ENCODE results near the gene BBS2. TPM values are rescaled to one million over a fixed set of nuclear protein-coding genes. Genes with fewer than 3 reads are reported as not detected.

The BBS2 gene
- total RNA-seq, 3 donors from 2014 or later (not counting 1 experiment from before 2014, with no cell fraction given) = 36.8 to 40.3 (median 38.2) TPM

GRCh38 chr16:56513091-56513490 is 6.7 kb downstream of the BBS2 start:
- peak overlapping the region in 1 of 2 donors; percentile 37 for H3K27ac Mint-ChIP-seq
- TF ChIP-seq CTCF (IDR thresholded peaks at IDR 0.05) = no peak
- peaks cover 32% of the 10 kb centered on the region for H3K36me3 ChIP-seq (ENCODE audit: control insufficient read depth, insufficient read depth, low read length)

GRCh38 chr16:56512025-56512424 is 7.8 kb downstream of the BBS2 start:
- Histone ChIP-seq H3K27me3 (ENCODE audit: control insufficient read depth, insufficient read depth, low read length) (no peaks in the 10 kb centered on the region), H3K27ac (ENCODE audit: low read length) (no peak overlapping the region), H3K4me1 (ENCODE audit: control insufficient read depth, insufficient read depth, low read length) (no peaks in the 10 kb centered on the region), H3K9me3 (ENCODE audit: control insufficient read depth, insufficient read depth, low read length) (no peaks in the 10 kb centered on the region), H3K36me3 (ENCODE audit: control insufficient read depth, insufficient read depth, low read length) (peaks cover 39% of the 10 kb centered on the region), H3K4me3 (ENCODE audit: low read length) (no peak overlapping the region)
- DNase-seq (no peak), ATAC-seq (no peak)
- no peak for TF ChIP-seq CTCF (IDR thresholded peaks at IDR 0.05)
- Mint-ChIP-seq H3K4me3 (no peak overlapping the region), H3K27ac (no peak overlapping the region), H3K36me3 (peaks cover 7% of the 10 kb centered on the region), H3K9me3 (no peaks in the 10 kb centered on the region), H3K4me1 (peaks cover 9 to 11% of the 10 kb centered on the region in 2 donors), H3K27me3 (ENCODE audit: low read depth in 2 of 2) (no peaks in the 10 kb centered on the region)
- intact Hi-C loops (cut with micrococcal nuclease) = no loop called here
- 93% methylated on average over 1 of the region's 1 CpG for WGBS (ENCODE audit: insufficient coverage)

More at GRCh38 chr16:56513091-56513490, 6.7 kb downstream of the BBS2 start:
- H3K4me1 Mint-ChIP-seq = peaks cover 9 to 17% of the 10 kb centered on the region in 2 donors
- no peak overlapping the region for H3K4me3 ChIP-seq (ENCODE audit: low read length)
- no CpG with 5 or more reads among the region's 2 CpGs for WGBS (ENCODE audit: insufficient coverage)
- intact Hi-C loops (cut with micrococcal nuclease) = no loop called here
- DNase-seq = no peak
- no peaks in the 10 kb centered on the region for H3K9me3 ChIP-seq (ENCODE audit: control insufficient read depth, insufficient read depth, low read length)
- no peaks in the 10 kb centered on the region for H3K27me3 ChIP-seq (ENCODE audit: control insufficient read depth, insufficient read depth, low read length)
- peaks cover 3% of the 10 kb centered on the region for H3K36me3 Mint-ChIP-seq
- H3K4me3 Mint-ChIP-seq = no peak overlapping the region
- H3K9me3 Mint-ChIP-seq = no peaks in the 10 kb centered on the region
- H3K27me3 Mint-ChIP-seq (ENCODE audit: low read depth in 2 of 2) = no peaks in the 10 kb centered on the region
- H3K4me1 ChIP-seq (ENCODE audit: control insufficient read depth, insufficient read depth, low read length) = no peaks in the 10 kb centered on the region
- no peak for ATAC-seq
- no peak overlapping the region for H3K27ac ChIP-seq (ENCODE audit: low read length)

- DNase-seq = no peak
- Histone ChIP-seq H3K27me3 (ENCODE audit: control insufficient read depth, insufficient read depth, low read length) (no peaks in the 10 kb centered on the region), H3K4me3 (ENCODE audit: low read length) (no peak overlapping the region), H3K9me3 (ENCODE audit: control insufficient read depth, insufficient read depth, low read length) (no peaks in the 10 kb centered on the region), H3K36me3 (ENCODE audit: control insufficient read depth, insufficient read depth, low read length) (peaks cover 50% of the 10 kb centered on the region), H3K4me1 (ENCODE audit: control insufficient read depth, insufficient read depth, low read length) (no peaks in the 10 kb centered on the region), H3K27ac (ENCODE audit: low read length) (no peak overlapping the region)
- ATAC-seq = no peak
- H3K4me3 Mint-ChIP-seq = no peak overlapping the region
- WGBS (ENCODE audit: insufficient coverage) = 83% methylated on average over 2 of the region's 2 CpGs
- no peaks in the 10 kb centered on the region for H3K9me3 Mint-ChIP-seq
- H3K36me3 Mint-ChIP-seq = peaks cover 15% of the 10 kb centered on the region
- intact Hi-C loops (cut with micrococcal nuclease) = no loop called here
- no peak for TF ChIP-seq CTCF (IDR thresholded peaks at IDR 0.05)
- H3K27ac Mint-ChIP-seq = no peak overlapping the region
- H3K27me3 Mint-ChIP-seq (ENCODE audit: low read depth in 2 of 2) = no peaks in the 10 kb centered on the region
- peaks cover 8 to 9% of the 10 kb centered on the region in 2 donors for H3K4me1 Mint-ChIP-seq
These were observed 9.3 kb downstream of the BBS2 start for GRCh38 chr16:56510544-56510943.

- Mint-ChIP-seq H3K27ac (no peak overlapping the region), H3K36me3 (peaks cover 29% of the 10 kb centered on the region)
These were observed 12.9 kb downstream of the BBS2 start for GRCh38 chr16:56506941-56507340.

More at GRCh38 chr16:56506941-56507340, 12.9 kb downstream of the BBS2 start:
- DNase-seq (no peak), ATAC-seq (no peak)
- Mint-ChIP-seq H3K4me1 (no peaks in the 10 kb centered on the region), H3K9me3 (no peaks in the 10 kb centered on the region), H3K4me3 (no peak overlapping the region), H3K27me3 (ENCODE audit: low read depth in 2 of 2) (no peaks in the 10 kb centered on the region)
- H3K36me3 ChIP-seq (ENCODE audit: control insufficient read depth, insufficient read depth, low read length) = peaks cover 65% of the 10 kb centered on the region
- H3K9me3 ChIP-seq (ENCODE audit: control insufficient read depth, insufficient read depth, low read length) = no peaks in the 10 kb centered on the region
- no peak for TF ChIP-seq CTCF (IDR thresholded peaks at IDR 0.05)
- intact Hi-C loops (cut with micrococcal nuclease) = no loop called here
- H3K27ac ChIP-seq (ENCODE audit: low read length) = no peak overlapping the region
- no peak overlapping the region for H3K4me3 ChIP-seq (ENCODE audit: low read length)
- no peaks in the 10 kb centered on the region for H3K4me1 ChIP-seq (ENCODE audit: control insufficient read depth, insufficient read depth, low read length)
- H3K27me3 ChIP-seq (ENCODE audit: control insufficient read depth, insufficient read depth, low read length) = no peaks in the 10 kb centered on the region

Measured in natural killer cell (primary cell).